Muscle layer of colon (tissue), 2 donors: ENCODE results near the gene SOX21.
"Not testable (repeated sequence)": the region's sequence is repeated elsewhere in the genome, so short reads cannot be mapped to it uniquely, and the experiment has no call there.

Experiments
- H3K27ac ChIP-seq: one replicate; pipeline ENCODE4 v1.7.0; 2013; ENCODE audit warnings: low read depth, mild to moderate bottlenecking, low read length, moderate library complexity
- H3K27me3 ChIP-seq, 2 donors: one replicate each; pipeline ENCODE4 v1.7.0; 2013; ENCODE audit warnings: low read length in 2 of 2, mild to moderate bottlenecking in 2 of 2; ENCODE audit not compliant: insufficient read depth in 2 of 2, control insufficient read depth in 1 of 2
- H3K36me3 ChIP-seq: one replicate; pipeline ENCODE4 v1.7.0; 2013; ENCODE audit warnings: mild to moderate bottlenecking, low read length; ENCODE audit not compliant: insufficient read depth
- H3K4me1 ChIP-seq: one replicate; pipeline ENCODE4 v1.7.0; 2013; ENCODE audit warnings: mild to moderate bottlenecking, low read length; ENCODE audit not compliant: insufficient read depth
- H3K4me3 ChIP-seq, 2 donors: one replicate each; pipeline ENCODE4 v1.7.0; 2013; ENCODE audit warnings: low read length in 2 of 2, low read depth in 1 of 2, mild to moderate bottlenecking in 1 of 2, moderate library complexity in 1 of 2
- H3K9ac ChIP-seq: one replicate; pipeline ENCODE4 v1.7.0; 2013; ENCODE audit warnings: low read length
- H3K9me3 ChIP-seq: one replicate; pipeline ENCODE4 v1.7.0; 2013; ENCODE audit warnings: mild to moderate bottlenecking, low read length
- donor health status: abdominal sarcoma.
- donor health status: Adenocarcinoma of cecum.

The SOX21 gene

DNA sequence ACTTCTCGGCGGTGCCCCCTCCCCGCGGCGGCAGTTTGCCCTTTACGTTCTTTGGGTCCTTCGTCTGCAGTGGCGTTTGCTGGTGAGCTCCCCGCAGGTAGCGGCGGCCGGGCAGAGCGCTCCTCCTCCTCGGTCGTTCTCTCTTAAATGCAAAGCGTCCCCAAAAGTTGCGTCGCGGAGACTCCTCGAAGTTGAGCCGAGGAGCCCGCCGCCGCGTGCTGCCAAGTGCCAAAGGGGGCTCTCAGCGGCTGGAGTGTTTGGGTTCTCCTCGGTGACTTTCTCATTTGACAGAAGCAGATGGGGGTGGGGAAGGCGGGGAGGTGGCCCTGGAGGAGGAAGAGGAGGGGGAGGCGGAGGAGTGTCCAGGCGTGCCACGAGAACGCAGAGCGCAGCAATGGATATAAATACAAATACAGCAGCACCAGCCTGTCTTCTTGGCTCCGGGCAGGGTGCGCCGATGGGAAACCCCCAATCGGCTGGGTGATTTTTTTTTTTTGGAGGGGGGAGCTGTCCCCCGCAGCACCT lies at the start of gene SOX21:
TSS of gene SOX21 (minus strand) at position 259 of the 525 bp plus-strand sequence. CDS start 496 bp downstream, outside the sequence.
- H3K9me3 ChIP-seq: no peaks in the 10 kb centered on the region
- peaks cover 7% of the 10 kb centered on the region for H3K4me1 ChIP-seq
- no peak within 1 kb of the TSS for H3K9ac ChIP-seq
- no peaks in the 10 kb centered on the region for H3K36me3 ChIP-seq
- H3K27ac ChIP-seq: no peak within 1 kb of the TSS
- peak within 1 kb of the TSS; percentile 13 to 31 for H3K4me3 ChIP-seq
- H3K27me3 ChIP-seq: peaks cover 44 to 65% of the 10 kb centered on the region in 2 donors

DNA sequence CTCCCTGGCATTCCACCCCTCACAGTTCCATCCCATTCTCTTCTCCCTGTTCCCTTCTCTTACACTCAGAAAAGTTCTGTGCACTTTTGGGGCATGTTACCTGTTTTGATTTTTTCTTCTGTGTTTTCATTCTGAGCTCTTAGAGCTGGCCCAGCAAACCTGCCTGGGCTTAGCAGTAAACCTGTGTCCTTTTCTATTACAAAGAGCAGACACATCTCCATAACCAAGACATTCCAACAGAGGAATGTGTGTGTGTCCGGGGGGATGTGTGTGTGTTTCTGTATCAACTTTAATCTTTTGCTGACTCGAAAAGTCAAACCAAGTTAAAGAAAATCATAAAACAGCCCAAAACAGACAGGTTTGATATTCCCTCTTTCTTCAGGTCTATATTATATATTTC lies 49.1 kb upstream of the SOX21 start:
- Histone ChIP-seq H3K9ac (no peak overlapping the region), H3K4me1 (no peaks in the 10 kb centered on the region), H3K27ac (no peak overlapping the region), H3K27me3 (no peaks in the 10 kb centered on the region), H3K9me3 (no peaks in the 10 kb centered on the region), H3K4me3 (no peak overlapping the region), H3K36me3 (no peaks in the 10 kb centered on the region)

DNA sequence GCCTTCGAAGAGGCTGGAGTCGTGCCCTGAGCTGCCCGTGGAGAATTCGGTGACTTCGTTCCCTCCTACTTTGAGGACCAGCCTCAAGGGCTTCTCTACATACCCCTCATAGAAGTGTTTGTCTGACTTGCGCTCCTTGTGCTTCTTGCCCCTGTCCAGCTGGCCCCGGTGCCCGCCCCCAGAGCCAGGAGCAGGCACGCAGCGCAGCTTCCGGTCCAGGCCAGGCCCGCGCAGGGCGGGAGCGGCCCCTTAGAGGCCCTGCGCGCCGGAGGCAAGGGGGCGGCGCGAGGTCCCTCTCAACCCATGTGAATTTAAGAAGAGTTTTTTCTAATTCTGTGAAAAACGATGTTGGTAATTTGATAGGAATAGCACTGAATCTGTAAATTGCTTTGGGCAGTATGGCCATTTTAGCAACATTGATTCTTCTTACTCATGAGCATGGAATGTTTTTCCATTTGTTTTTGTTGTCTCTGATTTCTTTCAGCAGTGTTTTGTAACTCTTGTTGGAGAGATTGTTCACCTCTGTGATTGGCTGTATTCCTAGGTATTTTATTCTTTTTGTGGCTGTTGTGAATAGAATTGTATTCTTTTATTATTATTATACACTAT lies 46.9 kb upstream of the SOX21 start:
- Histone ChIP-seq H3K4me3 (no peak overlapping the region), H3K4me1 (no peaks in the 10 kb centered on the region), H3K27me3 (no peaks in the 10 kb centered on the region), H3K36me3 (no peaks in the 10 kb centered on the region), H3K9me3 (no peaks in the 10 kb centered on the region), H3K27ac (no peak overlapping the region), H3K9ac (no peak overlapping the region)

DNA sequence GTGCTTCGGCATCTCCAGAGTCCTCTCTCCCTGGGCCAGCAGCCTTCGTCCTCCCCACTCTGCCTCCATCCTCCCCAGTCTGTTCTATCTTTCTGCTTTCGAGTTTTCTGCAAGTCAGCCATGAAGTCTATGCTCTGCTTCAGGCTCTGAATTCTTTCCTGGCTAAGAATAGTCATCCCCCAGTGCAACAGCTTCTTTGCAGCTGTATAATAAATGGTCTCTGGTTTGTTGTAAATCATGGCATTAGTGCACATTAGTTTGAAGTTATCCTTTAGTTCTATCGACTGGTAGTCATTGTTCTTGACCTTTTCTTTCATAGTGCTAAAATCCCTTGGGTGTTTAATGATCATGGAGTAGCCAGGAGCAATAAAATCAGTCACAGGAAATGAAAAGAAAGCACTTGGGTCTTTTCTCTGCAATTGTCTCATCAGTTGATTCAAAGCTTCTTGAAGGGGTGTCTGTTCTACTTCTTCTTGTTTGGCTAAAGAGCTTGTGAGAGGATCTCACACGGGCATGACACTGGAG lies 46.2 kb upstream of the SOX21 start:
- H3K9me3 ChIP-seq: no peaks in the 10 kb centered on the region
- H3K4me1 ChIP-seq: no peaks in the 10 kb centered on the region
- H3K36me3 ChIP-seq: no peaks in the 10 kb centered on the region
- H3K4me3 ChIP-seq: no peak overlapping the region
- no peak overlapping the region for H3K27ac ChIP-seq
- H3K27me3 ChIP-seq: no peaks in the 10 kb centered on the region
- H3K9ac ChIP-seq: no peak overlapping the region

DNA sequence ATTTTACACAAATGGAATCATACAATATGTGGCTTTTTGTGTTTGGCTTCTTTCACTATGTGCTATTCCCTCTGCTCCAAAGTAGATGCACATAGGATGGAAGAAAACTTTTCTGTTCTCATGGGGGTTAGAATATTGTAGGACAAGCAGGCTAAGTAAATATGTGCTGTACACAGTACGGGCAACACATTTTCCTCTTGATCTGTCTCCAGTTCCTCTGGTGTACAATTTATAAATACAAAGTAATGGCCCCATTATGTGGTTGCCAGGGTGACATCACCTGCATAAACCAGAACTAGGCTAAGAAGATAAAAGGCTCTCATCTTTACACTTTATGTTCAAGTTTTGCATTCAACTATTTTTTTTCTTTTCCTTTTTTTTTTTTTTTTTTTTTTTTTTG lies 41.0 kb upstream of the SOX21 start:
- H3K36me3 ChIP-seq: no peaks in the 10 kb centered on the region
- no peaks in the 10 kb centered on the region for H3K9me3 ChIP-seq
- H3K9ac ChIP-seq: no peak overlapping the region
- no peak overlapping the region for H3K4me3 ChIP-seq
- no peak overlapping the region for H3K27ac ChIP-seq
- no peaks in the 10 kb centered on the region for H3K27me3 ChIP-seq
- H3K4me1 ChIP-seq: no peaks in the 10 kb centered on the region

GRCh38 chr13:94749162-94749561 lies 36.8 kb upstream of the SOX21 start:
- Histone ChIP-seq H3K4me3 (no peak overlapping the region), H3K9ac (no peak overlapping the region), H3K36me3 (no peaks in the 10 kb centered on the region), H3K4me1 (no peaks in the 10 kb centered on the region), H3K27me3 (no peaks in the 10 kb centered on the region), H3K27ac (no peak overlapping the region), H3K9me3 (no peaks in the 10 kb centered on the region)

GRCh38 chr13:94739235-94739634 lies 26.9 kb upstream of the SOX21 start:
- H3K9ac ChIP-seq: no peak overlapping the region
- H3K4me1 ChIP-seq: no peaks in the 10 kb centered on the region
- H3K4me3 ChIP-seq: no peak overlapping the region
- H3K27ac ChIP-seq: no peak overlapping the region
- H3K9me3 ChIP-seq: no peaks in the 10 kb centered on the region
- H3K36me3 ChIP-seq: no peaks in the 10 kb centered on the region
- no peaks in the 10 kb centered on the region for H3K27me3 ChIP-seq

GRCh38 chr13:94731028-94731427 lies 18.7 kb upstream of the SOX21 start:
- Histone ChIP-seq H3K4me3 (no peak overlapping the region), H3K9me3 (no peaks in the 10 kb centered on the region), H3K9ac (no peak overlapping the region), H3K27me3 (no peaks in the 10 kb centered on the region), H3K36me3 (no peaks in the 10 kb centered on the region), H3K27ac (no peak overlapping the region), H3K4me1 (no peaks in the 10 kb centered on the region)

DNA sequence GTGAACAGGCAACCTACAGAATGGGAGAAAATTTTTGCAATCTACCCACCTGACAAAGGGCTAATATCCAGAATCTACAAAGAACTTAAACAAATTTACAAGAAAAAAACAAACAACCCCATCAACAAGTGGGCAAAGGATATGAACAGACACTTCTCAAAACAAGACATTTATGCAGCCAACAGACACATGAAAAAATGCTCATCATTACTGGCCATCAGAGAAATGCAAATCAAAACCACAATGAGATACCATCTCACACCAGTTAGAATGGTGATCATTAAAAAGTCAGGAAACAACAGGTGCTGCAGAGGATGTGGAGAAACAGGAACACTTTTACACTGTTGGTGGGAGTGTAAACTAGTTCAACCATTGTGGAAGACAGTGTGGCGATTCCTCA lies 17.6 kb upstream of the SOX21 start:
- not testable (repeated sequence) for H3K4me3 ChIP-seq, H3K9me3 ChIP-seq, H3K9ac ChIP-seq, H3K4me1 ChIP-seq, H3K36me3 ChIP-seq, H3K27ac ChIP-seq, H3K27me3 ChIP-seq

- no peaks in the 10 kb centered on the region for H3K27me3 ChIP-seq
- H3K27ac ChIP-seq: no peak overlapping the region
- H3K36me3 ChIP-seq: no peaks in the 10 kb centered on the region
- no peaks in the 10 kb centered on the region for H3K9me3 ChIP-seq
- no peak overlapping the region for H3K4me3 ChIP-seq
- no peak overlapping the region for H3K9ac ChIP-seq
- no peaks in the 10 kb centered on the region for H3K4me1 ChIP-seq
Observed at GRCh38 chr13:94726425-94726824, 14.1 kb upstream of the SOX21 start.

GRCh38 chr13:94722609-94723345 lies 10.4 kb upstream of the SOX21 start:
- no peaks in the 10 kb centered on the region for H3K36me3 ChIP-seq
- no peak overlapping the region for H3K4me3 ChIP-seq
- H3K4me1 ChIP-seq: no peaks in the 10 kb centered on the region
- no peaks in the 10 kb centered on the region for H3K9me3 ChIP-seq
- no peak overlapping the region for H3K27ac ChIP-seq
- no peak overlapping the region for H3K9ac ChIP-seq
- H3K27me3 ChIP-seq: no peaks in the 10 kb centered on the region
